ENCODE measurements around the gene RPUSD1.

DNA sequence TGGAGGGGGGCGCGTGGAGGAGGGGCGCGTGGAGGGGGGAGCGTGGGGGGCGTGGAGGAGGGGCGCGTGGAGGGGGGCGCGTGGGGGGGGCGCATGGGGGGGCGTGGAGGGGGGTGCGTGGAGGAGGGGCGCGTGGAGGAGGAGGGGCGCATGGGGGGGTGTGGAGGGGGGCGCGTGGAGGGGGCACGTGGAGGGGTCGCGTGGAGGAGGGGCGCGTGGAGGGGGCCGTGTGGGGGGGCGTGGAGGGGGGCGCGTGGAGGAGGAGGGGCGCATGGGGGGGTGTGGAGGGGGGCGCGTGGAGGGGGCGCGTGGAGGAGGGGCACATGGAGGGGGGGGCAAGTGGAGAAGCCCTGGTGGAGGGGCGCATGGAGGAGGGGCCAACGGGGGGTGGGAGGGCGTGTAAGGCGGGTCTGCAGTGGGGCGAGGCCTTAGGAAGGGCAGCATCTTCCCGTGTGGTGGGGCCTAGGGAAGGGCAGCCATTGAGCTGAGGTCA is 20.4 kb downstream of the RPUSD1 start:
- TF ChIP-seq, protein P1, sequence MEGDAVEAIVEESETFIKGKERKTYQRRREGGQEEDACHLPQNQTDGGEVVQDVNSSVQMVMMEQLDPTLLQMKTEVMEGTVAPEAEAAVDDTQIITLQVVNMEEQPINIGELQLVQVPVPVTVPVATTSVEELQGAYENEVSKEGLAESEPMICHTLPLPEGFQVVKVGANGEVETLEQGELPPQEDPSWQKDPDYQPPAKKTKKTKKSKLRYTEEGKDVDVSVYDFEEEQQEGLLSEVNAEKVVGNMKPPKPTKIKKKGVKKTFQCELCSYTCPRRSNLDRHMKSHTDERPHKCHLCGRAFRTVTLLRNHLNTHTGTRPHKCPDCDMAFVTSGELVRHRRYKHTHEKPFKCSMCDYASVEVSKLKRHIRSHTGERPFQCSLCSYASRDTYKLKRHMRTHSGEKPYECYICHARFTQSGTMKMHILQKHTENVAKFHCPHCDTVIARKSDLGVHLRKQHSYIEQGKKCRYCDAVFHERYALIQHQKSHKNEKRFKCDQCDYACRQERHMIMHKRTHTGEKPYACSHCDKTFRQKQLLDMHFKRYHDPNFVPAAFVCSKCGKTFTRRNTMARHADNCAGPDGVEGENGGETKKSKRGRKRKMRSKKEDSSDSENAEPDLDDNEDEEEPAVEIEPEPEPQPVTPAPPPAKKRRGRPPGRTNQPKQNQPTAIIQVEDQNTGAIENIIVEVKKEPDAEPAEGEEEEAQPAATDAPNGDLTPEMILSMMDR (IDR thresholded peaks at IDR 0.05) = no peak
- TF ChIP-seq POLR2AphosphoS5 (IDR thresholded peaks at IDR 0.05) (no peak), POLR2A (IDR thresholded peaks at IDR 0.05) (no peak)

Data from upper lobe of left lung (tissue), 4 donors.